GM12878 (cell line): ENCODE results near the gene KCTD2. TPM values are rescaled to one million over a fixed set of nuclear protein-coding genes. Genes with fewer than 3 reads are reported as not detected.

Experiments used
- ATAC-seq: fragments of 200-7000 bp; cut with Tn5 transposase; 3 replicates; pipeline ENCODE4 v1.9.1; 2020; ENCODE audit warnings: mild to moderate bottlenecking, moderate library complexity
- BruUV-seq: library from RNA; stranded (reverse); fragments of 400-500 nt; replicated peaks from 2 replicates; lab custom pipeline; 2021; lab: Mats Ljungman, UMichigan
- CTCF ChIA-PET: fragments of 300-600 bp; sonication (Branson Sonifier 250); formaldehyde crosslinking; extraction: SDS; loops from one replicate; lab custom pipeline; 2021; ENCODE audit warnings: inconsistent platforms; lab: Yijun Ruan, JAX
- POLR2A ChIA-PET: fragments of 350-600 bp; formaldehyde crosslinking; extraction: SDS; loops from one replicate; lab custom pipeline; 2021; ENCODE audit warnings: inconsistent platforms; lab: Charles Lee
- RAD21 ChIA-PET: fragments of 300-600 bp; sonication (Branson Sonifier 250); formaldehyde crosslinking; loops from one replicate; lab custom pipeline; 2023; ENCODE audit warnings: antibody characterized with exemption; ENCODE audit not compliant: unreplicated experiment; lab: Charles Lee
- SMC1A ChIA-PET: fragments of 300-600 bp; sonication (Branson Sonifier 250); formaldehyde crosslinking; loops from one replicate; lab custom pipeline; 2023; ENCODE audit not compliant: unreplicated experiment, uncharacterized antibody; lab: Charles Lee
- DNase-seq: peaks from one replicate; pipeline ENCODE4 v3.0.0-alpha.2; 2011; ENCODE audit warnings: low read depth, low spot score
- FAIRE-seq: peaks from 3 replicates; lab custom pipeline; 2011; peaks lifted over from hg19 to GRCh38; lab: Jason Lieb, UNC
- H2AFZ ChIP-seq: 2 replicates; pipeline ENCODE4 v1.6.0; 2011; ENCODE audit warnings: low read depth, low read length, control low read depth; ENCODE audit not compliant: control insufficient read depth
- H3K27ac ChIP-seq: 2 replicates; pipeline ENCODE4 v1.5.1; 2011; ENCODE audit warnings: control low read depth; ENCODE audit not compliant: control insufficient read depth, insufficient read depth
- H3K27me3 ChIP-seq, 2 experiments: replicated peaks in 1 of 2; 2 replicates each; pipeline versions ENCODE4 v1.6.0 to v1.6.1; 2011; ENCODE audit warnings: low read length in 1 of 2; ENCODE audit not compliant: control insufficient read depth in 2 of 2, insufficient read depth in 2 of 2
- H3K36me3 ChIP-seq, 2 experiments: 2 replicates each; pipeline ENCODE4 v1.5.1; 2011; ENCODE audit warnings: low read length in 1 of 2; ENCODE audit not compliant: control insufficient read depth in 2 of 2, insufficient read depth in 2 of 2
- H3K4me1 ChIP-seq: 2 replicates; pipeline ENCODE4 v1.6.1; 2011; ENCODE audit warnings: mild to moderate bottlenecking, low read length, moderate library complexity, mixed read lengths; ENCODE audit not compliant: control insufficient read depth, insufficient read depth
- H3K4me2 ChIP-seq: 2 replicates; pipeline ENCODE4 v1.6.0; 2011; ENCODE audit warnings: control low read depth; ENCODE audit not compliant: control insufficient read depth, insufficient read depth
- H3K4me3 ChIP-seq: fragments of 200-600 bp; sonication (generic); 2 replicates; pipeline ENCODE4 v1.5.1; 2016
- H3K79me2 ChIP-seq: 2 replicates; pipeline ENCODE4 v1.6.0; 2011; ENCODE audit warnings: low read length; ENCODE audit not compliant: control insufficient read depth, insufficient read depth
- H3K9ac ChIP-seq: 2 replicates; pipeline ENCODE4 v1.8.0; 2011; ENCODE audit warnings: low read length, control low read depth, mixed read lengths; ENCODE audit not compliant: control insufficient read depth, insufficient read depth
- H3K9me3 ChIP-seq: replicated peaks from 3 replicates; pipeline ENCODE4 v1.5.1; 2011; ENCODE audit warnings: mild to moderate bottlenecking, low read length; ENCODE audit not compliant: control insufficient read depth, insufficient read depth
- H4K20me1 ChIP-seq: 2 replicates; pipeline ENCODE4 v1.6.0; 2011; ENCODE audit not compliant: control insufficient read depth, insufficient read depth
- E2F8 ChIP-seq: fragments of 450-650 bp; IDR thresholded peaks from 2 replicates; pipeline ENCODE4 v1.6.1; 2018; ENCODE audit warnings: mild to moderate bottlenecking, low read depth, moderate library complexity; ENCODE audit not compliant: partially characterized antibody
- HDGF ChIP-seq: fragments of 450-650 bp; IDR thresholded peaks from 2 replicates; pipeline ENCODE4 v1.6.1; 2016; ENCODE audit warnings: antibody characterized with exemption
- NKRF ChIP-seq: fragments of 450-650 bp; conservative IDR thresholded peaks from 2 replicates; pipeline ENCODE4 v1.6.1; 2017; ENCODE audit warnings: mild to moderate bottlenecking, moderate library complexity
- WGBS: methylation state at CpG from one replicate; pipeline ENCODE4 v1.1.6; 2016; ENCODE audit warnings: low lambda C conversion rate; ENCODE audit not compliant: insufficient replicate concordance, insufficient coverage; ENCODE audit errors: missing lambda C conversion rate; 5-methylcytosine and 5-hydroxymethylcytosine counted together
- in situ Hi-C: fragments of 300-500 bp; cut with MboI; formaldehyde crosslinking; loops from 9 replicates; pipeline ENCODE4 v1.14.3; 2018; ENCODE audit warnings: mixed read lengths
- intact Hi-C: fragments of 100-400 bp; cut with micrococcal nuclease; formaldehyde crosslinking; loops from one replicate; pipeline ENCODE4 v1.14.2; 2022; ENCODE audit not compliant: unreplicated experiment
- polyA plus RNA-seq, 11 experiments: library from polyadenylated mRNA; depleted of rRNA in 4 of 11; unstranded in 6 of 11; stranded (reverse) in 5 of 11; fragments of >200 nt; fragmentation: Nextera tagmentation in 4 of 11; fragmentation: Illumina TruSeq in 1 of 11; extraction: Ambion mirVana in 4 of 11; extraction: Trizol in 1 of 11; gene quantifications; 1 replicate in 1 of 11; 2 replicates in 10 of 11; pipeline versions ENCODE4 v1.2.1 to v1.2.3, GENCODE V29; 2011 to 2016; ENCODE audit warnings: inconsistent platforms in 2 of 11, missing spikeins in 2 of 11, low read depth in 1 of 11
- total RNA-seq, 4 experiments: library from RNA; depleted of rRNA in 3 of 4; stranded (reverse); fragments of >200 nt in 3 of 4; fragmentation: Illumina TruSeq in 1 of 4; extraction: Trizol in 1 of 4; gene quantifications; 2 replicates each; pipeline versions ENCODE4 v1.2.1 to v1.2.3, GENCODE V29; 2013 to 2021

KCTD2 gene
- total and polyA plus RNA-seq, 10 of the 15 experiments (the other 5 are each of a cell fraction or from before 2014, with no cell fraction given) = 1.5 to 27.5 (median 13.7) TPM

GRCh38 chr17:75047398-75048098, 523 bp downstream of the KCTD2 start:
- in situ Hi-C loops (no loop called here), intact Hi-C loops (loop anchor here (1.0 kb wide), 1 partner anchor 13 kb away; no protein-coding TSS in a partner anchor)
- 3% methylated on average over 21 of the region's 38 CpGs for WGBS
- Histone ChIP-seq H4K20me1 (no peaks in the 10 kb centered on the region), H2AFZ (peak overlapping the region; percentile 65), H3K4me1 (peaks cover 3% of the 10 kb centered on the region), H3K27ac (peak overlapping the region; percentile 64; the same call in 1 of the 2 replicates), H3K27me3 (no peaks in the 10 kb centered on the region), H3K4me3 (peak overlapping the region; percentile 97), H3K9ac (peak overlapping the region; percentile 80), H3K4me2 (peak overlapping the region; percentile 87), H3K36me3 (no peaks in the 10 kb centered on the region; a peak in 1 of 4 replicates), H3K9me3 (no peaks in the 10 kb centered on the region), H3K79me2 (peaks cover 22% of the 10 kb centered on the region)
- no TSS peak for BruUV-seq
- ChIA-PET RAD21 (interaction anchor here (0.5 to 4.3 kb wide), 5 partner anchors 37 to 86 kb away, joined by 4 to 22 read pairs (median 5); no protein-coding TSS in a partner anchor), CTCF (interaction anchor here (1.2 to 2.7 kb wide), 5 partner anchors 12 to 86 kb away, joined by 3 to 16 read pairs (median 5); partner anchors contain the start of gene MRPL58), POLR2A (interaction anchor here (0.9 to 1.8 kb wide), 9 partner anchors 9 to 202 kb away, joined by 3 to 7 read pairs (median 3); partner anchors contain the start of genes CDR2L, FDXR and MRPL58), SMC1A (interaction anchor here (1.0 to 2.5 kb wide), 5 partner anchors 15 to 86 kb away, joined by 4 to 11 read pairs (median 5); partner anchors contain the start of gene MRPL58)
- TF ChIP-seq NKRF = peak; percentile 52; the same call in 1 of the 2 replicates
- no peak for TF ChIP-seq E2F8
- peak; percentile 38; the same call in 1 of the 2 replicates for TF ChIP-seq HDGF
- DNase-seq = no peak
- no peak for ATAC-seq
- no peak for FAIRE-seq
